ENCODE results near the gene PLIN3.
"Not testable (repeated sequence)": the region's sequence is repeated elsewhere in the genome, so short reads cannot be mapped to it uniquely, and the experiment has no call there.

Gene PLIN3

GRCh38 chr19:4892962-4893361 is 25.5 kb upstream of the PLIN3 start:
- not testable (repeated sequence) for DNase-seq (ENCODE audit: low read depth, low spot score)

GRCh38 chr19:4891066-4891465 is 23.6 kb upstream of the PLIN3 start:
- no peak for DNase-seq (ENCODE audit: low read depth, low spot score)

- no peak for DNase-seq (ENCODE audit: low read depth, low spot score)
Measured at GRCh38 chr19:4889034-4889815, 21.8 kb upstream of the PLIN3 start.

- not testable (repeated sequence) for DNase-seq (ENCODE audit: low read depth, low spot score)
Measured at GRCh38 chr19:4887803-4888202, 20.3 kb upstream of the PLIN3 start.

- DNase-seq (ENCODE audit: low read depth, low spot score), result not testable (repeated sequence)
Measured at GRCh38 chr19:4884993-4885392, 17.5 kb upstream of the PLIN3 start.

GRCh38 chr19:4882874-4883273 is 15.4 kb upstream of the PLIN3 start:
- DNase-seq (ENCODE audit: low read depth, low spot score), result not testable (repeated sequence)

- no peak for DNase-seq (ENCODE audit: low read depth, low spot score)
Measured at GRCh38 chr19:4879041-4879440, 11.6 kb upstream of the PLIN3 start.

GRCh38 chr19:4878491-4878968 is 11.1 kb upstream of the PLIN3 start:
- no peak for DNase-seq (ENCODE audit: low read depth, low spot score)

GRCh38 chr19:4877753-4878490 is 10.5 kb upstream of the PLIN3 start:
- no peak for DNase-seq (ENCODE audit: low read depth, low spot score)

- no peak for DNase-seq (ENCODE audit: low read depth, low spot score)
Measured at GRCh38 chr19:4873930-4874329, 6.5 kb upstream of the PLIN3 start.

- DNase-seq (ENCODE audit: low read depth, low spot score), result no peak
Measured at GRCh38 chr19:4871711-4872110, 4.2 kb upstream of the PLIN3 start.

GRCh38 chr19:4870025-4870700 is 2.7 kb upstream of the PLIN3 start:
- peak; percentile 40 for DNase-seq (ENCODE audit: low read depth, low spot score)

GRCh38 chr19:4868286-4868834 is 893 bp upstream of the PLIN3 start:
- DNase-seq (ENCODE audit: low read depth, low spot score), result no peak

GRCh38 chr19:4866595-4867424 is 657 bp downstream of the PLIN3 start:
- DNase-seq (ENCODE audit: low read depth, low spot score), result no peak

GRCh38 chr19:4861147-4861546 is 6.3 kb downstream of the PLIN3 start:
- no peak for DNase-seq (ENCODE audit: low read depth, low spot score)

GRCh38 chr19:4859697-4860096 is 7.8 kb downstream of the PLIN3 start:
- no peak for DNase-seq (ENCODE audit: low read depth, low spot score)

GRCh38 chr19:4856468-4856867 is 11.0 kb downstream of the PLIN3 start:
- DNase-seq (ENCODE audit: low read depth, low spot score), result not testable (repeated sequence)

- DNase-seq (ENCODE audit: low read depth, low spot score), result not testable (repeated sequence)
Measured at GRCh38 chr19:4853506-4853905, 14.0 kb downstream of the PLIN3 start.

- no peak for DNase-seq (ENCODE audit: low read depth, low spot score)
Measured at GRCh38 chr19:4852484-4852883, 15.0 kb downstream of the PLIN3 start.

GRCh38 chr19:4851551-4852290 is 15.7 kb downstream of the PLIN3 start:
- no peak for DNase-seq (ENCODE audit: low read depth, low spot score)
